Testis (tissue), 2 donors: ENCODE data around the gene DACH1.

ENCODE experiments used
- POLR2A ChIP-seq: fragments of 450-650 bp; IDR thresholded peaks from one replicate; pipeline ENCODE4 v1.6.1; 2017; ENCODE audit warnings: antibody characterized with exemption, mild to moderate bottlenecking, moderate library complexity
- TF ChIP-seq, protein P1 (sequence below), 3 experiments: fragments of 450-650 bp in 2 of 3; fragments of 200-600 bp in 1 of 3; sonication (generic) in 1 of 3; IDR thresholded peaks; one replicate each; pipeline ENCODE4 v1.5.1; 2016 to 2019; ENCODE audit warnings: antibody characterized with exemption in 3 of 3, mild to moderate bottlenecking in 2 of 3, moderate library complexity in 1 of 3

DNA sequence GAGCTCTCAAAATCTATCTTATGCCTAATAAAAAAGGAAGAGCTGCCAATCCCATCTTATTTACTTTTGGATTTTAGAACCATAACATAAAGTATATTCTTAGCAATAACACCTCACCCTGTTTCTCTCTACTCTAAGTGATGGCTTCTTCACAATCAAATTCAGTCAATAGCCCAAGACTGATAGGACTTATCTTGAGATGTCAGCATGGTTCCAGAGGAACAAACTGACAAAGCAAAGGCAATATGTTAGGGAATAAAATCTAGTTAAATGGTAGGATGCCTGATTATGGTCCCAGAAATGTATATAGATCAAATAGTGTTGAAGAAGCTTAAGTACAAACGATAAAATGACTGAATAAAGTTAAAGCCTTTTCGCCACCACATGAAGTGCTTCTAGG lies 36.3 kb downstream of the DACH1 start:
- TF ChIP-seq, protein P1, sequence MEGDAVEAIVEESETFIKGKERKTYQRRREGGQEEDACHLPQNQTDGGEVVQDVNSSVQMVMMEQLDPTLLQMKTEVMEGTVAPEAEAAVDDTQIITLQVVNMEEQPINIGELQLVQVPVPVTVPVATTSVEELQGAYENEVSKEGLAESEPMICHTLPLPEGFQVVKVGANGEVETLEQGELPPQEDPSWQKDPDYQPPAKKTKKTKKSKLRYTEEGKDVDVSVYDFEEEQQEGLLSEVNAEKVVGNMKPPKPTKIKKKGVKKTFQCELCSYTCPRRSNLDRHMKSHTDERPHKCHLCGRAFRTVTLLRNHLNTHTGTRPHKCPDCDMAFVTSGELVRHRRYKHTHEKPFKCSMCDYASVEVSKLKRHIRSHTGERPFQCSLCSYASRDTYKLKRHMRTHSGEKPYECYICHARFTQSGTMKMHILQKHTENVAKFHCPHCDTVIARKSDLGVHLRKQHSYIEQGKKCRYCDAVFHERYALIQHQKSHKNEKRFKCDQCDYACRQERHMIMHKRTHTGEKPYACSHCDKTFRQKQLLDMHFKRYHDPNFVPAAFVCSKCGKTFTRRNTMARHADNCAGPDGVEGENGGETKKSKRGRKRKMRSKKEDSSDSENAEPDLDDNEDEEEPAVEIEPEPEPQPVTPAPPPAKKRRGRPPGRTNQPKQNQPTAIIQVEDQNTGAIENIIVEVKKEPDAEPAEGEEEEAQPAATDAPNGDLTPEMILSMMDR (IDR thresholded peaks at IDR 0.05) = no peak
- no peak for TF ChIP-seq POLR2A
